HL-60 (cell line): ENCODE measurements around the gene BUD23.

Experiments used
- CTCF ChIP-seq: IDR thresholded peaks from one replicate; pipeline ENCODE4 v1.5.1; 2011; ENCODE audit warnings: low read length, control low read depth, inconsistent platforms; ENCODE audit not compliant: insufficient read depth
- GABPA ChIP-seq: IDR thresholded peaks from 2 replicates; pipeline ENCODE4 v1.6.1; 2012; ENCODE audit warnings: low read depth
- POLR2AphosphoS5 ChIP-seq: IDR thresholded peaks from 2 replicates; pipeline ENCODE4 v1.6.1; 2012; ENCODE audit warnings: low read depth
- REST ChIP-seq: IDR thresholded peaks from 2 replicates; pipeline ENCODE4 v1.6.1; 2012; ENCODE audit warnings: low read depth; ENCODE audit not compliant: insufficient replicate concordance

DNA sequence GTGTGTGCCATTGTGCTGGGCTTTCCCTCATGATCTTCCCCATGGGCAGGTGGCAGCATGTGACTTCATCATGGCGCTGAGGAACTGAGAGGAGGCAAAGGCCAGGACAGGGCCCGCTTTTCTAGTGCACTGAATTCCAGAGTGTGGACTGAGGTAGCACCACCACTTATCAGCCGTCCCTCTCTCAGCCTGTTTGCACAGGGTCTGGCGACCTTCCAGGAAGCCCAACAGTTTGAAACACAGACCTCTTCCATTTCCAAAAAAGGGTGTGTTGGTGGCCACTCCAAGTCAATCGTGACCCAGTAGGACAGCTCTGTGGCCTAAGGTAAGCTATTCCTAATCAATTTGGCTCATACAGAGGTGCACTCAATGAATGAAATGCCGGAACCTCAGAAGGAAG, 4.5 kb upstream of the BUD23 start:
- TF ChIP-seq CTCF = no peak
- TF ChIP-seq REST = no peak
- TF ChIP-seq POLR2AphosphoS5 = no peak
- TF ChIP-seq GABPA = no peak
